GM18868 (cell line): ENCODE measurements around the gene GATA5.
A peak's percentile ranks its signal among the peaks of the same experiment; 100 is the strongest.
"Not testable (repeated sequence)": the region's sequence is repeated elsewhere in the genome, so short reads cannot be mapped to it uniquely, and the experiment has no call there.

Source experiments
- ATAC-seq: cut with Tn5 transposase; IDR thresholded peaks from one replicate; pipeline ENCODE4 v1.9.1; 2021; ENCODE audit warnings: mild to moderate bottlenecking, moderate library complexity; ENCODE audit not compliant: unreplicated experiment

GATA5 gene

GRCh38 chr20:62505337-62506045, 29.7 kb upstream of the GATA5 start:
- ATAC-seq, result no peak

- ATAC-seq, result no peak
These were observed 28.5 kb upstream of the GATA5 start for GRCh38 chr20:62504323-62504722.

- no peak for ATAC-seq
These were observed 27.8 kb upstream of the GATA5 start for GRCh38 chr20:62503401-62504178.

GRCh38 chr20:62502496-62503095, 26.8 kb upstream of the GATA5 start:
- no peak for ATAC-seq

- ATAC-seq, result peak; percentile 85
These were observed 26.2 kb upstream of the GATA5 start for GRCh38 chr20:62501801-62502495.

- no peak for ATAC-seq
These were observed 24.6 kb upstream of the GATA5 start for GRCh38 chr20:62500237-62500864.

GRCh38 chr20:62499758-62500236, 24.0 kb upstream of the GATA5 start:
- ATAC-seq, result no peak

GRCh38 chr20:62498874-62499273, 23.1 kb upstream of the GATA5 start:
- no peak for ATAC-seq

- no peak for ATAC-seq
These were observed 20.9 kb upstream of the GATA5 start for GRCh38 chr20:62496568-62497218.

- ATAC-seq, result no peak
These were observed 20.2 kb upstream of the GATA5 start for GRCh38 chr20:62495749-62496567.

- no peak for ATAC-seq
These were observed 19.4 kb upstream of the GATA5 start for GRCh38 chr20:62494980-62495748.

GRCh38 chr20:62494537-62494936, 18.7 kb upstream of the GATA5 start:
- no peak for ATAC-seq

GRCh38 chr20:62493886-62494285, 18.1 kb upstream of the GATA5 start:
- no peak for ATAC-seq

GRCh38 chr20:62493253-62493885, 17.6 kb upstream of the GATA5 start:
- ATAC-seq, result no peak

- ATAC-seq, result no peak
These were observed 16.9 kb upstream of the GATA5 start for GRCh38 chr20:62492711-62493110.

GRCh38 chr20:62490783-62491182, 15.0 kb upstream of the GATA5 start:
- ATAC-seq, result not testable (repeated sequence)

GRCh38 chr20:62489932-62490263, 14.1 kb upstream of the GATA5 start:
- ATAC-seq, result no peak

- no peak for ATAC-seq
These were observed 13.6 kb upstream of the GATA5 start for GRCh38 chr20:62489186-62489931.
